ENCODE data around the gene FES. TPM values are rescaled to one million over a fixed set of nuclear protein-coding genes. Genes with fewer than 3 reads are reported as not detected.
A peak's percentile ranks its signal among the peaks of the same experiment; 100 is the strongest.

Gene FES
- 48.0 TPM for total RNA-seq
- long read RNA-seq, transcript FES-201 (19 exons, 2,829 nt): major isoform, 42 of 178 reads
- long read RNA-seq, partial matches to known transcripts: 22 of 178 reads
- long read RNA-seq, other reads (novel, unspliced or antisense): 111 of 178 reads

GRCh38 chr15:90883976-90884718 is at the start of gene FES:
TSS of gene FES (plus strand) at chr15:90884504. CDS start at chr15:90885046, 542 bp downstream.
- no peaks in the 10 kb centered on the region for H3K9me3 ChIP-seq
- DNase-seq (peak; percentile 92), ATAC-seq (peak; percentile 78)
- H3K27ac ChIP-seq: peak within 1 kb of the TSS; percentile 96
- intact Hi-C loops (cut with DNase I): no loop called here
- no peak for TF ChIP-seq CTCF (IDR thresholded peaks at IDR 0.05)
- peaks cover 30% of the 10 kb centered on the region for H3K4me1 ChIP-seq
- H3K36me3 ChIP-seq: peaks cover 59% of the 10 kb centered on the region
- H3K27me3 ChIP-seq: no peaks in the 10 kb centered on the region
- H3K4me3 ChIP-seq: peak within 1 kb of the TSS; percentile 76

GRCh38 chr15:90834626-90835025 is 49.7 kb upstream of the FES start:
- H3K27me3 ChIP-seq: no peaks in the 10 kb centered on the region
- no peak for TF ChIP-seq CTCF (IDR thresholded peaks at IDR 0.05)
- H3K9me3 ChIP-seq: no peaks in the 10 kb centered on the region
- ATAC-seq (no peak), DNase-seq (no peak)
- H3K4me3 ChIP-seq: no peak overlapping the region
- H3K4me1 ChIP-seq: peaks cover 26% of the 10 kb centered on the region
- intact Hi-C loops (cut with DNase I): no loop called here
- H3K27ac ChIP-seq: no peak overlapping the region
- no peaks in the 10 kb centered on the region for H3K36me3 ChIP-seq

GRCh38 chr15:90836296-90836871 is 47.9 kb upstream of the FES start:
- ATAC-seq (no peak), DNase-seq (no peak)
- Histone ChIP-seq H3K27ac (no peak overlapping the region), H3K4me1 (peaks cover 11% of the 10 kb centered on the region), H3K4me3 (no peak overlapping the region), H3K36me3 (no peaks in the 10 kb centered on the region), H3K27me3 (no peaks in the 10 kb centered on the region), H3K9me3 (no peaks in the 10 kb centered on the region)
- TF ChIP-seq CTCF (IDR thresholded peaks at IDR 0.05): no peak
- intact Hi-C loops (cut with DNase I): no loop called here

- DNase-seq: no peak
- Histone ChIP-seq H3K4me1 (peaks cover 11% of the 10 kb centered on the region), H3K27ac (no peak overlapping the region), H3K4me3 (no peak overlapping the region), H3K9me3 (no peaks in the 10 kb centered on the region), H3K36me3 (no peaks in the 10 kb centered on the region), H3K27me3 (no peaks in the 10 kb centered on the region)
- no peak for TF ChIP-seq CTCF (IDR thresholded peaks at IDR 0.05)
- no peak for ATAC-seq
- intact Hi-C loops (cut with DNase I): no loop called here
These were observed 47.2 kb upstream of the FES start for GRCh38 chr15:90837094-90837493.

GRCh38 chr15:90838139-90838538 is 46.2 kb upstream of the FES start:
- Histone ChIP-seq H3K9me3 (no peaks in the 10 kb centered on the region), H3K4me1 (peaks cover 8% of the 10 kb centered on the region), H3K27me3 (no peaks in the 10 kb centered on the region), H3K36me3 (no peaks in the 10 kb centered on the region), H3K4me3 (no peak overlapping the region), H3K27ac (no peak overlapping the region)
- no peak for DNase-seq
- intact Hi-C loops (cut with DNase I): no loop called here
- ATAC-seq: peak; percentile 47
- TF ChIP-seq CTCF (IDR thresholded peaks at IDR 0.05): no peak
